NCI-H510A (cell line): ENCODE data around the gene TICAM2.

Experiments
- DNase-seq: peaks from one replicate; lab custom pipeline; 2025; lab: John Stamatoyannopoulos, UW

The TICAM2 gene

GRCh38 chr5:115607935-115608334, 5.7 kb upstream of the TICAM2 start:
- DNase-seq, result no peak

- DNase-seq, result no peak
Observed at GRCh38 chr5:115605436-115605835, 3.2 kb upstream of the TICAM2 start.

GRCh38 chr5:115602591-115603125, 379 bp upstream of the TICAM2 start:
- DNase-seq, result no peak

GRCh38 chr5:115600766-115601165, 1.5 kb downstream of the TICAM2 start:
- no peak for DNase-seq

- no peak for DNase-seq
Observed at GRCh38 chr5:115599924-115600323, 2.4 kb downstream of the TICAM2 start.

GRCh38 chr5:115599502-115599901, 2.8 kb downstream of the TICAM2 start:
- no peak for DNase-seq

- no peak for DNase-seq
Observed at GRCh38 chr5:115594128-115595047, 7.9 kb downstream of the TICAM2 start.

- no peak for DNase-seq
Observed at GRCh38 chr5:115589043-115589442, 13.2 kb downstream of the TICAM2 start.

GRCh38 chr5:115588640-115589039, 13.6 kb downstream of the TICAM2 start:
- no peak for DNase-seq

- no peak for DNase-seq
Observed at GRCh38 chr5:115586525-115587146, 15.6 kb downstream of the TICAM2 start.

GRCh38 chr5:115585265-115585664, 17.0 kb downstream of the TICAM2 start:
- DNase-seq, result no peak

GRCh38 chr5:115584501-115584900, 17.8 kb downstream of the TICAM2 start:
- no peak for DNase-seq

GRCh38 chr5:115583474-115583873, 18.8 kb downstream of the TICAM2 start:
- no peak for DNase-seq

- DNase-seq, result no peak
Observed at GRCh38 chr5:115580941-115581340, 21.3 kb downstream of the TICAM2 start.

GRCh38 chr5:115579747-115580173, 22.5 kb downstream of the TICAM2 start:
- no peak for DNase-seq

GRCh38 chr5:115579216-115579615, 23.1 kb downstream of the TICAM2 start:
- no peak for DNase-seq

GRCh38 chr5:115578657-115579056, 23.6 kb downstream of the TICAM2 start:
- DNase-seq, result no peak

GRCh38 chr5:115577741-115578140, 24.5 kb downstream of the TICAM2 start:
- DNase-seq, result no peak

- DNase-seq, result no peak
Observed at GRCh38 chr5:115577329-115577728, 24.9 kb downstream of the TICAM2 start.

GRCh38 chr5:115575167-115576070, 26.9 kb downstream of the TICAM2 start:
- no peak for DNase-seq

- no peak for DNase-seq
Observed at GRCh38 chr5:115573133-115573532, 29.1 kb downstream of the TICAM2 start.

- DNase-seq, result no peak
Observed at GRCh38 chr5:115571441-115571878, 30.8 kb downstream of the TICAM2 start.
